Measurements from ENCODE around the gene GRAMD4.

Gene GRAMD4

DNA sequence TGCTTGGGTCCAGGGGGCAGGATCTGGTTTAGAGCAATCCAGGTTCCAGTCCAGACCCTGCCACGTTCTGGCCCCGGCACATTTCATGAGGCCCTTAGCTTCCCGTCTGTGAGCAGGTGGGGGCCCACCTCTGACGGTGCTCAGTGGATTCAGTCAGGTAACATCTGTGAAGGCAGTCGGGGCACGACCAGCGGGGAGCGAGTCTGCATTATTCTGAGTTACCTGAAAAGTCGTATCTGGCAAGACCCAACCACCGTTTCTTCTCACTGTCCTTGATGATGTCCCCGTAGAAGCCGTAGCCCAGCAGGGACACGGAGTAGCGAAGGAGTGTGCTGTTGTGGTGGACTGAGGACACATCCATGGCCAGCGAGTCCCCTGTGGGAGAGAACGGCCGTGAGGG, 78.9 kb downstream of the GRAMD4 start:
- no peak for FAIRE-seq
- TF ChIP-seq, protein P1, sequence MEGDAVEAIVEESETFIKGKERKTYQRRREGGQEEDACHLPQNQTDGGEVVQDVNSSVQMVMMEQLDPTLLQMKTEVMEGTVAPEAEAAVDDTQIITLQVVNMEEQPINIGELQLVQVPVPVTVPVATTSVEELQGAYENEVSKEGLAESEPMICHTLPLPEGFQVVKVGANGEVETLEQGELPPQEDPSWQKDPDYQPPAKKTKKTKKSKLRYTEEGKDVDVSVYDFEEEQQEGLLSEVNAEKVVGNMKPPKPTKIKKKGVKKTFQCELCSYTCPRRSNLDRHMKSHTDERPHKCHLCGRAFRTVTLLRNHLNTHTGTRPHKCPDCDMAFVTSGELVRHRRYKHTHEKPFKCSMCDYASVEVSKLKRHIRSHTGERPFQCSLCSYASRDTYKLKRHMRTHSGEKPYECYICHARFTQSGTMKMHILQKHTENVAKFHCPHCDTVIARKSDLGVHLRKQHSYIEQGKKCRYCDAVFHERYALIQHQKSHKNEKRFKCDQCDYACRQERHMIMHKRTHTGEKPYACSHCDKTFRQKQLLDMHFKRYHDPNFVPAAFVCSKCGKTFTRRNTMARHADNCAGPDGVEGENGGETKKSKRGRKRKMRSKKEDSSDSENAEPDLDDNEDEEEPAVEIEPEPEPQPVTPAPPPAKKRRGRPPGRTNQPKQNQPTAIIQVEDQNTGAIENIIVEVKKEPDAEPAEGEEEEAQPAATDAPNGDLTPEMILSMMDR (IDR thresholded peaks at IDR 0.05; ENCODE audit: insufficient read depth, missing control alignments) = no peak
- no peak for DNase-seq (ENCODE audit: insufficient read length, low spot score)

DNA sequence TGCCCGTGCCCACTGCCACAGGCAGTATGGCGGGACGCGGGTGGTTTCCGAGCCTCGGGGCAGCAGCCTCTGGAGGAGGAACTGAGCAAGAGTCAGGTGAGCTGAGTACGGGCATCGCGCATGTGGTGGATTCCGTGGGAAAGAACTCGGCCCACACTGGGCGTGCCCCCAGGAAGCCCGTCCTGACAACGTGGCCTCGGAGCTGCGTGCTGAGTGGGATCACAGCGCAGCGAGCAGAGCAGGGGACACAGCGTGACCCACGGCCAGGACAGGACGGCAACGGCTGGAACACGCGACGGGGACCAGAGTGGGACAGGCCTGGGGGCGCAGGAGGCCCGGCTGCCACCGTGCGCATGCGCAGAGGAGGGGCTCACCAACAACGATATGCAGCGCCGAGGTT, 81.1 kb downstream of the GRAMD4 start:
- TF ChIP-seq, protein P1 (IDR thresholded peaks at IDR 0.05; ENCODE audit: insufficient read depth, missing control alignments) = no peak
- DNase-seq (ENCODE audit: insufficient read length, low spot score) (no peak), FAIRE-seq (no peak)

DNA sequence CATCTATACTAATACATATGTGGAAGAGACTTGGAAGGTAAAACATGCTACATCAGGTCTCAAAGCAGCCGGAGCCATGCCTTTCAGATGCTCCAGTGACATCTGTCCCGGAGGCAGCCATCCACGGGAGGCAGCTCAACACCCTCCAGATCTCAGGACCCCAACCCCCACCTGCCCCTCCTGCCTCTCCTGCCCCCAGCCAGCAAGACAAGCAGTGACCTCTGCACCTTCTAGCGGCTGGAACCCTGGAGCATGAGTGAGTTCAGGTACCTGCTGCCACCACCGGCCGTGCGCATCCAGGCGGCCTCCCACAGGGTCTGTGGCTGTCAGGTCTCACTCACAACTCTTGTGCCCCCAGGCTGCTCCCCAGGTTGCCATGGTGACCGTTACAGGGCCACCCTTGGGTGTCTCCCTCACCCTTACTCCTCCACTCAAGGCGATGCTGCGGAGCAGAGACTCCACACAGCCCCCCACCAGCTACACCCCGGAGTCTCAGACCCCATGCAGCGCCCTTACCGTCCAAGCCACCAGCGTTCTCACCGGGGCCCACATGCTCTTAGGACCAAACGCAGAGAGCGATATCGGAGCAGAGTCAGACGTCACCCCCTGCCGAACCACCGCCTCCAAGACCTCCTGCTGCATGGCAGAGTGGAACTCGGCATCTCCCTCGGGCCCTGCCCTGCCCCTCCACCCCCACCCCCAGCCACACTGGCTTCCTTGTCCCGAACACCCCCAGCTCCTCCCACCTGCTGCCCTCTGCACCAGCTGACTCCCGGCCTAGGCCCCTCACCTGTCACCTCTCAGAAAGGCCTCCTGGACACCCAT, 83.2 kb downstream of the GRAMD4 start:
- no peak for DNase-seq (ENCODE audit: insufficient read length, low spot score)
- TF ChIP-seq, protein P1 (IDR thresholded peaks at IDR 0.05; ENCODE audit: insufficient read depth, missing control alignments) = no peak
- no peak for FAIRE-seq

DNA sequence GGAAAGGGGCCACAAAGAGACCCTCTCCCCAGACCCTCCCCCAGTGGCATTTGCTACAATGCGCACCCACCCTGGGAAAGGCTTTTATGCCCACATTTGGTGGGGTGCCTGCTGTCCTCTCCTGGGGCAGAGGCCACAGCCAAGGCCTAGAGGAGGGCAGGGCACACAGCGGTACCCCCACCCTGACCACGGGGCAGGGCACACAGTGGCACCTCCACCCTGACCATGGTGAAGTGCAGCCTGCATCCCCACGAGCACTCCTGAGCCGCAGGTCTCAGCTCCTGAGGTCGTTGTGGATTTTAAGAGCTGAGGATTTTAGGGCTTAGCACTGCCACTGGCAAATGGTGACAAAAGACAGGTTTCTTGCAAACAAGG, 83.8 kb downstream of the GRAMD4 start:
- FAIRE-seq = no peak

DNA sequence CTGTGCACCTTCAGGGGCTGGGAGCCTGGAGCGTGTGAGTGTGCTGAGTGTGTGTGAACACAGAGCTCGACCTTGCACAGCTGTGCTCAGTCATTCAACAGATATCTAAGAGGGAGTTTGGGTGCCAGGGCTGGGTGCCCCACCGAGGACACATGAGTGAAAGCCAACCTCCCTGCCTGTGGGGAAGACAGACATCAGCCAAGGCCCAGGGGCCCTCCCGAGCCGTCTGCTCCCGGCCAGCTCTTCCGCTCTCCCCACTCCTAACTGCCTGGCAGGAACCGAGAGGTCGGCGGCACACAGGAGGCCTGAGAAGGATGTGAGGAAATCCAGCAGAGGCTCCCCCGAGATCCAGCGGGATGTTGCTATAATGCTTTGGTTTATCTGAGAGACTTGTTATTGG, 85.9 kb downstream of the GRAMD4 start:
- no peak for FAIRE-seq
- DNase-seq (ENCODE audit: insufficient read length, low spot score) = no peak
- TF ChIP-seq, protein P1 (IDR thresholded peaks at IDR 0.05; ENCODE audit: insufficient read depth, missing control alignments) = no peak

More for the DNA sequence above, 83.8 kb downstream of the GRAMD4 start:
- TF ChIP-seq, protein P1 (IDR thresholded peaks at IDR 0.05; ENCODE audit: insufficient read depth, missing control alignments) = no peak
- DNase-seq (ENCODE audit: insufficient read length, low spot score) = no peak

DNA sequence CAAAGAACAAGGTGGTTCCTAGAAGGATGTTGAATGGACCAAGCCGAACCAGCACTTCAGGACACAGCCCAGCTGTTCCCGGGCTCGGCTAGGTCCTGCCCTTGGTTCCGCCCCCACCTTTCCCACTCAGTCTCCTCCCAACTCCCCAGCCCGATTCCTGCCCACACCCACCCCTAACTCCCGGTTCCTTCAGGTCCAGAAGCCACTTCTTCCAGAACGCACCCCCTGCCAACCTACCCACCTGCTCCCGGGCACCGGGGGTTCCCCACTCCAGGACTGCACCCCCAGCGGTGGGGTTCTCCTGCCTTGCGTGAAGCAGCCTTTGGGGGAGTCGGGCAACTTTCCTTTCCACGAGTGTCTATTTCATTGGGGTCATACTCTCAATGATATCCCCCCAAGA, 87.1 kb downstream of the GRAMD4 start:
- TF ChIP-seq, protein P1 (IDR thresholded peaks at IDR 0.05; ENCODE audit: insufficient read depth, missing control alignments) = no peak
- no peak for DNase-seq (ENCODE audit: insufficient read length, low spot score)
- FAIRE-seq = no peak

DNA sequence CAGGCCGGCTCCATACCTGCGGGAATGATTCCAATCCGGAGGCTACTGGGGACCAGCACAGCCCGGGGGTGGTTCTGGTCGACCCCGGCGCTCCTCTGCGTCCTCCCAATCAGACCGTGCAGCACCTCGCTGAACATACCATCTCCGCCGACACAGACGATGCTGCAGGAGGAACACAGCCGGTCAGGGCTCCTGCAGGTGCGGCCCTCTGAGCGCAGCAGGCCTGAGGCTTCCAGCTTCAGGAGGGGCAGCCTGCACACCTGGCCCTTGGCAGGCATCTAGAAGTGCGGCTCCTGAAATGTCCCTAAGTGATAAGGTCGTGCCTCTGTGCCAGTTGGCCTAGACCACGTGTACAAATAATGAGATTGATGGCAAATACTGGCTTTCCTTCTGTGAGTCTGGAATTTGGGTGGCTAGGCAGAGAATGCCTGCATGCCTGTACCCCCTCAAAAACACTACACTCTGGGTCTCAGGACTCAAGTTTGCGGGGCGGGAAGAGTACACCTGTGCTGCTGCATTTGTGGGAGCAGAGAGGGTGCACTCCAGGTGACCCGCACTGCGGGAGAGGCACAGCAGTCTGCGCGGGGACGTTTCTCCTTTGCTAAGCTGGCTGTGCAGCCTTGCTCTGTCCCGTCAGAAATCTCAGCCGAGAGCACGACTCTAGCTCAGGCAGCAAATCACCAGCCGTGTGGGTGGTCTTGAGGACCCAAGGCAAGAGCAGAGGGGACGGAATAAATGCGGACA, 87.8 kb downstream of the GRAMD4 start:
- no peak for FAIRE-seq
- DNase-seq (ENCODE audit: insufficient read length, low spot score) = no peak
- TF ChIP-seq, protein P1 (IDR thresholded peaks at IDR 0.05; ENCODE audit: insufficient read depth, missing control alignments) = no peak
